Stimulated activated CD4-positive, alpha-beta T cell treated with anti-CD3 and anti-CD28 coated beads, TNF-alpha, amount 100 ng/mL, for 24 hours (primary cell): ENCODE data around the gene SCYGR7.
A peak's percentile ranks its signal among the peaks of the same experiment; 100 is the strongest.
"Not testable (repeated sequence)": the region's sequence is repeated elsewhere in the genome, so short reads cannot be mapped to it uniquely, and the experiment has no call there.

ENCODE experiments used
- DNase-seq, 3 experiments: peaks; one replicate each; pipeline ENCODE4 v3.0.0-alpha.2; 2020; ENCODE audit warnings: low read depth in 3 of 3

Gene SCYGR7

DNA sequence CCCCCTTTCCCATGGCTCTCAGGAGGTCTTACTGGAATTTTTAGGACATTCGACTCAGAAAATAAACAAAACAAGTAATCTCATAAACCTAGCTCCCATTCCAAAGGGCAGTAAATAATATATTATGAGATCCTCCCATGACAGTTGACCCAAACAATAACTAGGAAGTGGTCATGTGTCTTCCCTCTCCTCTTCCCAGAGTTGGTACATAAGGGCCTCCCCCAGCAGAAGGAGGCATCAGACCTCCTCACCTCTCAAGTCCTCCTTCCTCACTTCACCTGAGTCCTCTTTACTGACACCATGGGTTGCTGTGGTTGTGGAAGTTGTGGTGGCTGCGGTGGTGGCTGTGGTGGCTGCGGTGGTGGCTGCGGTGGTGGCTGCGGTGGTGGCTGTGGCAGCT is at the start of gene SCYGR7:
Gene SCYGR7, plus strand, starts transcription at position 301 of the 400 bp plus-strand sequence. Its CDS starts 0 bp downstream, at position 301.
- no peak for DNase-seq

- DNase-seq, result no peak
Measured at GRCh38 chr2:227684258-227684657, 43.9 kb upstream of the SCYGR7 start.

GRCh38 chr2:227687189-227687588 is 40.9 kb upstream of the SCYGR7 start:
- no peak for DNase-seq

DNA sequence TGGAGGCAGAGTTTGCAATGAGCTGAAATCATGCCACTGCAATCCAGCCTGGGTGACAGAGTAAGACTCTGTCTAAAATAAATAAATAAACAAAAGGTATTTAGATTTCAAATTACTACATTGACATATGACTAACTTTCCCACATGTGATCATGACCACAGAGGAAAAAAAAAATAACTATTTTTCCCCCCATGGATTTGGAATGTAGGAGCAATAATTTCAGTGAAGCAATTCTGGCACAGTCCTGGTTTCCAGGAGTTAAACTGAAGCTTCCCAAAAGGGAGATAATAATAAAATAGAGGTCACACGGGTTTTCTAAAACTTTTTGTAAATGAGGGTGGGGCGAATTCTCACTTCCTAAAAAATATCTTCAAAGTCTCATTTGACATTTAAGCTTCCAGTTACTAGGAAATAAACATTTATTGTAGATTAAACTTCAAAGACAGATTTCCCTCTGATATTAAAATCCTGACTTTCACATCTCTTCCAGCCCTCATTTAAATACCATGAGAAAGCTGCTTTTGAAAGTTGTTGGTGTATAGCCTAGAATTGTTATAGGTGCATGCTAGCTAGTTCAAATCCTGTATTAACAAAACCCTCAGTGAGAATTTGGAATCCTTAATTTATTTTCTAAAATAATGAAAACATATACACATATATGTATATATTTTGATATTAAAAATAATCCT is 31.0 kb upstream of the SCYGR7 start:
- DNase-seq, result no peak

GRCh38 chr2:227701556-227701955 is 26.6 kb upstream of the SCYGR7 start:
- no peak for DNase-seq

DNA sequence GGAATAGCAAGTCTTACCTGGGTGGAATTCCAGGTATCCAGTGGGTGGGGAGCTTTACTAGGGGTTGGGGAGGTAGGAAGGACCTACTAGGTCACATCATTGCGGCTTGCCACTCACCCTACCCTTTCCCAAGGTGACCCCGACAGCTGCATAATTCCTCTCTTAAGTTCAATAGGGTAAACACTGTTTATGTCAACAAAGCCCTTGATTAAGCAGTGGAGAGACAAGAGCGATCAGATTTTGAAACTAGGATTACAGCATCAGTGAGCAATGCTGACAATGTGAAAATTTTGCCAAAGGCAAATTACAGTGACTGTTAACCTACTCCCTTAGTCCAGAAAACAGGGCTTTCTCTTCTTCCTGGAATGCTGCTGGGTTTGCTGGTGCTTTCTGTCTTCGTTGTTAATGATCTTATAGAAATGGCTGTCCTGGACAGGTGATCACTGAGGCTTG is 24.8 kb upstream of the SCYGR7 start:
- DNase-seq, result no peak

- DNase-seq, result no peak
Measured at GRCh38 chr2:227703961-227704360, 24.2 kb upstream of the SCYGR7 start.

GRCh38 chr2:227706859-227707258 is 21.3 kb upstream of the SCYGR7 start:
- no peak for DNase-seq

DNA sequence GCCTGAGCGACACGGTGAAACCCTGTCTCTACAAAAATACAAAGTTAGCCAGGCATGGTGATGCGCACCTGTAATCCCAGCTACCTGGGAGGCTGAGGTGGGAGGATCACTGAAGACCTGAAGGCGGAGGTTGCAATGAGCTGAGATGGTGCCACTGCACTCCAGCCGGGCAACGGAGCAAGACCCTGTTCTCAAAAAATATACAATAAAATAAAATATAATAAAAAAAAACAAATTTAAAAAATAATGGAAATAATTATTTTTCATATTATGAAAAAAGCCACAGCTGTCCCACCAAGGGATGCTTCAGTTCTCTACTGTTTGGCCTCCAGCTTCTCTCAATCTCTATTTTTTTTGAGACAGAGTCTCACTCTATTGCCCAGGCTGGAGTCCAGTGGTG is 20.7 kb upstream of the SCYGR7 start:
- DNase-seq, result no peak

- no peak for DNase-seq
Measured at GRCh38 chr2:227710986-227711385, 17.1 kb upstream of the SCYGR7 start.

DNA sequence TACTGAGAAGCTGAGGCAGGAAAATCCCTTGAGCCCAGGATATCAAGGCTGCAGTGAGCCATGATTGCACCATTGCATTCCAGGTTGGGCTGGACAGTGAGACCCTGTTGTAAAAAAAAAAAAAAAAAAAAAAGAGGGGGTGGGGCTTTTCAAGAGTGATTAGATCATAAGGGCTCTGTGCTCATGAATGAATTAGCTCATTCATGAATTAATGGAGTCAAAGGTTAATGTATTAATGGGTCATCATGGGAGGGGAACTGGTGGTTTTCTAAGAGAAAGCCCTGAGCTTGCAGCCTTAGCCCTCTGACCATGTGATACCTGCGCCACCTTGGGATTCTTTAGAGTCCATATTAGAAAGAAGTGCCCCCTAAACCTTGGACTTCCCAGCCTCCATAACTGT is 14.8 kb upstream of the SCYGR7 start:
- no peak for DNase-seq

DNA sequence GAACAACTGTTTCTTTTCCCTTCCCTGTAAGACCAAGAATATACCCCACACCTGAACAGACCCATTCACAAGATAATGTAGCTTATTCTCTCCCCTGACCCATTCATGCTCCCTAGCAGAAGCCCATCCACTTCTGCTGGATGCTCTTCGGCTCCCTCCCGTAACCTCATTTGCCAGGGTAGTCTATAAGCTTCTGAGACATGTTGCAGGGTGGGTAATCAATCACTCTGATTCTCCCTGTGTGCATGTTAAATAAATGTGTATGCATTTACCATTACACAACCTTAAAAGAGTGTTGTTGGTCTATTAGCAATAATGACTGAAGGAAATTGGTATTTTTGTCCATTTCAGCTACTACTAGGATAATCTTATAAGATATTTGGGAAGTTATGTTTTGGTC is 11.6 kb upstream of the SCYGR7 start:
- DNase-seq, result no peak

DNA sequence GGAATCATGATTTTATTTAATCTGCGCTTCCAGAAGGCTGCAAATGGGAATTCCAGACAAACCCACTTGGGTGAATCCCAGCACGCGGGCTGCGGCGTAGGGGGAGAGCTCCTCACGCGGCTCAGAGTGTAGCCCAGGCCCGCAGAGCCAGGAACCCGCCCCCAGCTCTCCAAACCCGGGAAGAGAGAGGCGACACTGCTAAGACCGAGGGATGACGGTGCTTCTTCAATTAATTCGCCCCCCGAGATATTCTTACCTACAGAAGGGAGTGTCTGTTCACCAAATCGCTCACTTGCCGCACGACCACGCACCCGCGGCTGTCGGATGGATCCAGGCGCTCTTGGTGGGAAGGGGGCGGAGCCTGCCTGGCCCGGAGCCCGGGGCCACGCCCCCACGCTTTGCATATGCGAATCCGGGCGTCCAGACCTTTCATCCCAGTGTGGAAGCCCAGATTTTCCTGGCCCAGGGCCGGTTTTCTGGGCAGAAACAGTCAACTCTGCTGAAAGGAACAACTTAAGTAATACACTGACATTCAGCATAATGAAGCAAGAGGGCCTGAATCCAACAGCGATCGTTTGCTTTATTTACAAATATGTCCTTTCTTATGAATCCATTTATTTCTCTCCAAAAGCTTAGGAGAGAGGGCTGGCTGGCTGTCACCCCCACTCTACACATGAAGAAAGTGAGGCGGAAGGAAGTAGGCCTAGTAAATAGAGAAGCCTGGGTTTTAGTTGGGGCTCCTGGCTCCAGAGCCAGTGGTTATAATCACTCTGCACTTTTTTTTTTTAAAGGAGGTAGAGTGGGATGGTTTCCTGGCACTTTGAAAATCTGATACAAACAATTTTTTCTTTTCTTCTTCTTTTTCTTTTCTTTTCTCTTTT is 10.2 kb upstream of the SCYGR7 start, which contains the start of gene SLC19A3:
Gene SLC19A3, minus strand, starts transcription at position 342 of the 881 bp plus-strand sequence. CDS start 15,710 bp downstream, outside the sequence.
- DNase-seq, result peak in 1 of 3 experiments; percentile 4

DNA sequence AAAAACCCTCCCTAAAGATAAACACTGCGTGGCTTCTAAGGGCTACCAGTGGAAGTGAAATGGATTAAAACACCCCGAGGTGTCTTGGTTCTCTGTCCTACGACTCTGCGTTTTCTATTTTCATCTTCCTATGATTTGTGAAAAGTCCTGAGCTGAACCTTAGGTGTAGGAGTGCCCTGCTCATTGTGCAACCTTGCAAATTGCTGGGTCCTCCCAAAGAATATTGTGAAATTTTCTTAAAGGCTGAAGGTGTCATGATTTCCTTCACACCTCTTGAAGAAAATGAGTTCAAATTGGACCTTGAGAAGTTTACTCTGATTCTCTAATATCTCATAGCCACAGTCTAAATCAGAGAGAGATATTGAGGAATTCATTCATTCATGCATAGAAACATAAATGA is 8.5 kb upstream of the SCYGR7 start:
- DNase-seq, result no peak

DNA sequence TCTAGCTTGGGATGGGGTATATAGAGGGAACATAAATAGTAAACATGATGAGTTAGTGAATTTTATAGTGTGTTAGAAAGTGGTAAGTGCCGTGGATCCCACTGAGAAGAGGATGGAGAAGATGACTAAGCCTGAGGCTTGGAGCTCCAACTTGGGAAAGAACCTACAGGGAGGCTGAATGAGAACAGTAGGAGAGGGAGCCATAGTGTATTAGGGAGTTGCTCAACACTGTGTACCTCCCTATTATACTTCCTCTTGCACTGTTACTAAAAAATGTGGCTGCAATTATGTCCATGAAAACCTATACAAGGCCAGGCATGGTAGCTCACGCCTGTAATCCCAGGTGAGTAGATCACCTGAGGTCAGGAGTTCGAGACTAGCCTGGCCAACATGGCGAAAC is 7.5 kb upstream of the SCYGR7 start:
- DNase-seq, result no peak

DNA sequence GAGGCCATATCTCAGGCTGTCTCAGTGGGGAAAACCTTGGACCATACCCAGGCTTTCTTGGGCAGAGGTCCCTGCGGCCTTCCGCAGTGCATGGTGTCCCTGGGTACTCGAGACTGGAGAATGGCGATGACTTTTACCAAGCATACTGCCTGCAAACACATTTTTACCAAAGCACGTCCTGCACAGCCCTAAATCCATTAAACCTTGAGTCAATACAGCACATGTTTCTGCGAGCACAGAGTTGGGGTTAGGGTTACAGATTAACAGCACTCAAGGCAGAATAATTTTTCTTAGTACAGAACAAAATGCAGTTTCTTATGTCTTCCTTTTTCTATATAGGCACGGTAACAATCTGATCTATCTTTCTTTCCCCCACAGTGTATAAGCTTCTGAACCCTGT is 5.3 kb upstream of the SCYGR7 start:
- DNase-seq, result not testable (repeated sequence)

GRCh38 chr2:227724394-227725039 is 3.6 kb upstream of the SCYGR7 start, which contains the start of gene SCYGR6:
SCYGR6 (minus strand) TSS chr2:227724757; CDS start chr2:227724757, 0 bp downstream.
- no peak for DNase-seq

DNA sequence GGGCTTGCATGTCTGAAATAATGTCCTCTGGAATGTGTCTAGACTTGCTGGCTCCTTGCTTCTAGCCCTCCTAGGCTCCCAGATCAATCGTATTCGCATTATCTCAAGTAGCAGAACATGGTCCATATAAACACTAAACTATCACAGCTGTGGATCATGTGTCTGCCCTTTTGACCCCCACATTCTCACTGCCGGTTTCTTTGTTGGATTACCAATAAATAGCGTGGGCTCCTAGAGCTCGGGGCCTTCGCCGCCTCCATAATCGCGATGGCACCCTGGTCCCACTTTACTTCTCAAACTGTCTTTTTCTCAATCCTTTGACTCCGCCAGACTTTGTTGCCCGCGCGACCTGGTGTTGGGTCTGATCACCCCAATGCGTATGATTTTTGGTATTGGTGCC is 11.2 kb downstream of the SCYGR7 start:
- DNase-seq, result no peak

- DNase-seq, result not testable (repeated sequence)
Measured at GRCh38 chr2:227740705-227741104, 12.6 kb downstream of the SCYGR7 start.

GRCh38 chr2:227745594-227745993 is 17.5 kb downstream of the SCYGR7 start, which contains the start of gene SCYGR8:
SCYGR8 (plus strand) TSS chr2:227745894; CDS start chr2:227745894, 0 bp downstream.
- DNase-seq, result no peak

DNA sequence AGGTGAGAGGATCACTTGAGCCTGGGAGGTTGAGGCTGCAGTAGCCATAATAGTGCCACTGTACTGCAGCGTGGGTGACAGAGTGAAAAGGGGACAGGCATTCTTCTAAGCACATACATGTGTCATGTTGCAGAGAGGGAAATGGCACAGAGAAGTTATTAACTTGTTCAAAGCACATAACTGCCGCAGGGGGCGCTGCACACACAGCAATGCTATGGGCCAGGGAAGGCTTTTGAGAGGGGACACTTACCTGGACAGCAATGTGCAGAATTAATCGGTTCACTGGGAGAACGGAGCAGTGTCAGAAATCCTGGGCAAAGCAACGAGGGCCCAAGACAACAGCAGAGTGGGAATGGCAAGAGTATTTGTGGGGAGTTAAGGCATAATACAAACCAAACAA is 19.9 kb downstream of the SCYGR7 start:
- no peak for DNase-seq

DNA sequence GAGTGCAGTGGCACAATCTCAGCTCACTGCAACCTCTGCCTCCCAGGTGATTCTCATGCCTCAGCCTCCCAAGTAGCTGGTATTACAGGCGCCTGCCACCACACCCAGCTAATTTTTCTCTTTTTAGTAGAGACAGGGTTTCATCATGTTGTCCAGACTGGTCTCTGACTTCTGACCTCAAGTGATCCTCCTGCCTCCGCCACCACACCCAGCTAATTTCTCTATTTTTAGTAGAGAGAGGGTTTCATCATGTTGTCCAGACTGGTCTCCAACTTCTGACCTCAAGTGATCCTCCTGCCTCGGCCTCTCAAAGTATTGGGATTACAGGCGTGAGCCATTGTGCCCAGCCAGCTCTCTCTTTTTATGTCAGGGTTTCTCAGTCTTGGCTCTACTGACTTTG is 28.1 kb downstream of the SCYGR7 start:
- not testable (repeated sequence) for DNase-seq
